Progenitor cell of endocrine pancreas (in vitro differentiated cells): Measurements from ENCODE around the gene URB1. TPM values are rescaled to one million over a fixed set of nuclear protein-coding genes. Genes with fewer than 3 reads are reported as not detected.

Source experiments
- DNase-seq: peaks from one replicate; pipeline ENCODE4 v3.0.0; 2021; ENCODE audit warnings: low spot score; ENCODE audit not compliant: unreplicated experiment
- H3K27ac Mint-ChIP-seq: 2 replicates; pipeline ENCODE4 v1.8.0; 2021; ENCODE audit warnings: mild to moderate bottlenecking, moderate library complexity, mixed read lengths
- H3K27me3 Mint-ChIP-seq: 2 replicates; pipeline ENCODE4 v1.8.0; 2021; ENCODE audit warnings: mixed read lengths
- H3K36me3 Mint-ChIP-seq: 2 replicates; pipeline ENCODE4 v1.8.0; 2022; ENCODE audit warnings: mixed read lengths; ENCODE audit not compliant: insufficient read depth
- H3K4me1 Mint-ChIP-seq: 2 replicates; pipeline ENCODE4 v1.8.0; 2021; ENCODE audit warnings: low read depth, mixed read lengths
- H3K4me3 Mint-ChIP-seq: 2 replicates; pipeline ENCODE4 v1.8.0; 2021; ENCODE audit warnings: low read depth, mild to moderate bottlenecking, moderate library complexity, mixed read lengths
- H3K9me3 Mint-ChIP-seq: 2 replicates; pipeline ENCODE4 v1.8.0; 2021; ENCODE audit warnings: low read depth, mixed read lengths
- total RNA-seq: library from RNA; stranded (reverse); gene quantifications from 2 replicates; pipeline ENCODE4 v1.2.1, GENCODE V29; 2021
- TF ChIP-seq, protein P1 (sequence below): fragments of 200-600 bp; sonication (generic); IDR thresholded peaks from one replicate; pipeline ENCODE4 v1.5.0; 2021; ENCODE audit warnings: antibody characterized with exemption, mild to moderate bottlenecking; ENCODE audit not compliant: unreplicated experiment

Gene URB1
- total RNA-seq, 1 donor from 2014 or later = 17.1 TPM

GRCh38 chr21:32335601-32336575 lies 56.9 kb downstream of the URB1 start:
- Mint-ChIP-seq H3K27ac (no peak overlapping the region), H3K4me3 (no peak overlapping the region), H3K4me1 (no peaks in the 10 kb centered on the region), H3K9me3 (no peaks in the 10 kb centered on the region), H3K36me3 (peaks cover 20% of the 10 kb centered on the region), H3K27me3 (no peaks in the 10 kb centered on the region)
- TF ChIP-seq, protein P1, sequence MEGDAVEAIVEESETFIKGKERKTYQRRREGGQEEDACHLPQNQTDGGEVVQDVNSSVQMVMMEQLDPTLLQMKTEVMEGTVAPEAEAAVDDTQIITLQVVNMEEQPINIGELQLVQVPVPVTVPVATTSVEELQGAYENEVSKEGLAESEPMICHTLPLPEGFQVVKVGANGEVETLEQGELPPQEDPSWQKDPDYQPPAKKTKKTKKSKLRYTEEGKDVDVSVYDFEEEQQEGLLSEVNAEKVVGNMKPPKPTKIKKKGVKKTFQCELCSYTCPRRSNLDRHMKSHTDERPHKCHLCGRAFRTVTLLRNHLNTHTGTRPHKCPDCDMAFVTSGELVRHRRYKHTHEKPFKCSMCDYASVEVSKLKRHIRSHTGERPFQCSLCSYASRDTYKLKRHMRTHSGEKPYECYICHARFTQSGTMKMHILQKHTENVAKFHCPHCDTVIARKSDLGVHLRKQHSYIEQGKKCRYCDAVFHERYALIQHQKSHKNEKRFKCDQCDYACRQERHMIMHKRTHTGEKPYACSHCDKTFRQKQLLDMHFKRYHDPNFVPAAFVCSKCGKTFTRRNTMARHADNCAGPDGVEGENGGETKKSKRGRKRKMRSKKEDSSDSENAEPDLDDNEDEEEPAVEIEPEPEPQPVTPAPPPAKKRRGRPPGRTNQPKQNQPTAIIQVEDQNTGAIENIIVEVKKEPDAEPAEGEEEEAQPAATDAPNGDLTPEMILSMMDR = no peak
- DNase-seq = no peak

DNA sequence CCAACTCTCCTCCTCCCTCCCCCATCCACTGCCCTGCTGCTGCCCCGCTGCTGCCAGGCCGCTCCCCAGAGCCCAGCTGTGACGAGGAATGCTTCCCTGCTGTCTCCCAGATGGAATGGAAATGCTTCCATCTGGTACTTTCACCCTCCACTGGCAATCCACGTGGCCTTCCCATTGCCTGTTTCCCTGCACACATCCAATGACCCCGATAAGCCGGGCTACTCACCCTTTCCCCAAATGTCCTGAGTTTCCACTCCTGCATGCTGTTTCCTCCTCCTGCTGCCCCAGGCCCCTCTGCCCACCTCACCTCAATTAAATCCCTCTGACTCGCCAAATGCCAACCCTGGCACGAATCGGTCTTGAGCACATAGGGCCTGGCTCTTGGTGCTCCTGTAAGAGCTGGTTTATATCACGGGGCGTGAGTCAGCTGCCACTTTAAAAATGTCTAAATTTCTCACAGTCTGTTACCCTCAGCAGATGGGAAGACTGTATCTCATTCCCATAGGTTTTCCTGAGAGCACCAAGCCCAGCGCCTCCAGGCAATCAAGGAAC lies 57.8 kb downstream of the URB1 start:
- Mint-ChIP-seq H3K27me3 (no peaks in the 10 kb centered on the region), H3K4me1 (no peaks in the 10 kb centered on the region), H3K36me3 (peaks cover 20% of the 10 kb centered on the region), H3K27ac (no peak overlapping the region), H3K4me3 (no peak overlapping the region), H3K9me3 (no peaks in the 10 kb centered on the region)
- no peak for DNase-seq
- TF ChIP-seq, protein P1 = no peak

DNA sequence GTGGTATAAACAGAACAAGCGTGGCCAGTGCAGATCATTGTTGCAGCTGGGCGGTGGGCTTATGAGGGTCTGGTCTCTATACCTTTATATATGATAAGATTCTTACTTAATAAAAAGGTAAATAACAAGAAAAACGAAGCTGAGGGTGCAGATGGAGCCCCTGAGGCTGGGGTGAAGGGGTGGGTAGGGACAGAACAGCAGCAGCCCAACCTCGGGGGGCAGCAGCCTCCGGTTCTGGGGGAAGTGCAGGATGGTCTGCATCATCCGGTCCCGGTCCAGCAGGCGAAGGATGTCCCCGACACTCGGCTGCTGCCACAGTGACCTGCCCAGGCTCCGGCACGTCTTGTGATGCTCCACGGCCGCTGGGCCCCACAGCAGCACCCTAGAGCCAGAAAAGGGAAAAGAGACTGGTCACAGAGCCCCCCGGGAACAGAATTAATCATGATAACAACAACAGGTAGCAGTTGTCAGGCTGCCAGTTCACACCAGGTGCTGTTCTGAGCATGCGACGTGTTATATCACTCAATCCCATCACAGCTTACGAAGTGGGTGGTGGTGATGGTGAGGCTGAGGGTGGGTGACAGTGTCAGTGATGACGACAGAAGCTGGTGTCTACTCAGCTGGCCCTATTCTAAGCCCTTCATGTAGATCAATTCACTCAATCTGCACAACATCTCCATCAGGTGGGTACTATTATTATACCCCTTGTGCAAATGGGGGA lies 58.7 kb downstream of the URB1 start:
- H3K4me1 Mint-ChIP-seq = no peaks in the 10 kb centered on the region
- no peaks in the 10 kb centered on the region for H3K9me3 Mint-ChIP-seq
- H3K4me3 Mint-ChIP-seq = no peak overlapping the region
- no peaks in the 10 kb centered on the region for H3K27me3 Mint-ChIP-seq
- DNase-seq = no peak
- peaks cover 20% of the 10 kb centered on the region for H3K36me3 Mint-ChIP-seq
- TF ChIP-seq, protein P1 = no peak
- no peak overlapping the region for H3K27ac Mint-ChIP-seq

- H3K4me1 Mint-ChIP-seq = no peaks in the 10 kb centered on the region
- H3K27ac Mint-ChIP-seq = no peak overlapping the region
- H3K9me3 Mint-ChIP-seq = no peaks in the 10 kb centered on the region
- H3K4me3 Mint-ChIP-seq = no peak overlapping the region
- no peaks in the 10 kb centered on the region for H3K27me3 Mint-ChIP-seq
- H3K36me3 Mint-ChIP-seq = peaks cover 24% of the 10 kb centered on the region
- DNase-seq = no peak
- TF ChIP-seq, protein P1 = no peak
Measured at GRCh38 chr21:32332463-32332951, 60.3 kb downstream of the URB1 start.
